Measurements from ENCODE around the gene CIC. TPM values are rescaled to one million over a fixed set of nuclear protein-coding genes. Genes with fewer than 3 reads are reported as not detected.
A peak's percentile ranks its signal among the peaks of the same experiment; 100 is the strongest.

Gene CIC
- total RNA-seq, 1 donor from 2014 or later, result 115 TPM

DNA sequence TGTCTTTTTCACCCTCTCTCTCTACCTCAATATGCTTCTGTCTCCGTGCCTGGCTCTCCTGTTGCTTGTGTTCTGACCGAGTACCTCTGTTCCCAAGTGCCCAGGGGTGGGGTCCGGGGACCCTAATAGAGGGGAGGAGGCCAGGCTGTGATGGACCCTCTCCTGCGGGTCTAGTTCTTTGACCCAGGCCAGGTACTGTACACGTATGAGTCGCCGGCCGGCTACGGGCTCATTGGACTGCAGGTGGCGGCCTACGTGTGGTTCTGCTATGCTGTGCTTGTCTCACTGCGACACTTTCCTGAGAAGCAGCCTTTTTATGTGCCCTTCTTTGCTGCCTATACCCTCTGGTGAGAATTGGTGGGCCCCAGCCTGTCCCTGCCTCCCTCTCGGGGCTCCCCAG lies 48.5 kb downstream of the CIC start:
- no peak overlapping the region for H3K27ac Mint-ChIP-seq (ENCODE audit: unreplicated experiment)
- no peak overlapping the region for H3K4me3 Mint-ChIP-seq (ENCODE audit: unreplicated experiment)

DNA sequence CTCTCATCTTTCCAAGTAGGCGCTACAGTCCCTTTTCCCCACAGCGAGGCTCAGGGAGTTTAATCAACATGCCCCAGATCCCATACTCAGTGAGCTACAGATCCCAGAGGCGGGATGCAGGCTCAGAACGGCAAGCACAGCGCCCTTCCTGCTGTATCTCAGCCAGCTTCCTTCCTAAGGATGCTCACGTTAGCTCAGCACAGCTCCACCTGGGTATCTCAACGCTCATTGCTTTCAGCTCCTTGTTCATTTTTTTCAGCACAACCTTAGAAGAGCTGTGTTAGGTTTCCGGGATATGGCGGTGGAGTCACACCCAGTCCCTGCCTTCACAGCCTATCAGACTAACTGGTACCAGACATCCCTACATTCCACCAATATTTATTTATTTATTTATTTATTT lies 53.3 kb downstream of the CIC start:
- Mint-ChIP-seq H3K4me3 (ENCODE audit: unreplicated experiment) (no peak overlapping the region), H3K36me3 (ENCODE audit: unreplicated experiment) (no peaks in the 10 kb centered on the region), H3K27ac (ENCODE audit: unreplicated experiment) (no peak overlapping the region), H3K4me1 (ENCODE audit: unreplicated experiment) (peaks cover 16% of the 10 kb centered on the region), H3K9me3 (ENCODE audit: unreplicated experiment) (no peaks in the 10 kb centered on the region), H3K27me3 (ENCODE audit: unreplicated experiment) (peaks cover 33% of the 10 kb centered on the region)
- TF ChIP-seq, protein P1, sequence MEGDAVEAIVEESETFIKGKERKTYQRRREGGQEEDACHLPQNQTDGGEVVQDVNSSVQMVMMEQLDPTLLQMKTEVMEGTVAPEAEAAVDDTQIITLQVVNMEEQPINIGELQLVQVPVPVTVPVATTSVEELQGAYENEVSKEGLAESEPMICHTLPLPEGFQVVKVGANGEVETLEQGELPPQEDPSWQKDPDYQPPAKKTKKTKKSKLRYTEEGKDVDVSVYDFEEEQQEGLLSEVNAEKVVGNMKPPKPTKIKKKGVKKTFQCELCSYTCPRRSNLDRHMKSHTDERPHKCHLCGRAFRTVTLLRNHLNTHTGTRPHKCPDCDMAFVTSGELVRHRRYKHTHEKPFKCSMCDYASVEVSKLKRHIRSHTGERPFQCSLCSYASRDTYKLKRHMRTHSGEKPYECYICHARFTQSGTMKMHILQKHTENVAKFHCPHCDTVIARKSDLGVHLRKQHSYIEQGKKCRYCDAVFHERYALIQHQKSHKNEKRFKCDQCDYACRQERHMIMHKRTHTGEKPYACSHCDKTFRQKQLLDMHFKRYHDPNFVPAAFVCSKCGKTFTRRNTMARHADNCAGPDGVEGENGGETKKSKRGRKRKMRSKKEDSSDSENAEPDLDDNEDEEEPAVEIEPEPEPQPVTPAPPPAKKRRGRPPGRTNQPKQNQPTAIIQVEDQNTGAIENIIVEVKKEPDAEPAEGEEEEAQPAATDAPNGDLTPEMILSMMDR (IDR thresholded peaks at IDR 0.05), result no peak
- no peak for DNase-seq (ENCODE audit: extremely low spot score, unreplicated experiment)

More for the DNA sequence above, 48.5 kb downstream of the CIC start:
- no peak for DNase-seq (ENCODE audit: extremely low spot score, unreplicated experiment)
- peaks cover 11% of the 10 kb centered on the region for H3K4me1 Mint-ChIP-seq (ENCODE audit: unreplicated experiment)
- peaks cover 25% of the 10 kb centered on the region for H3K27me3 Mint-ChIP-seq (ENCODE audit: unreplicated experiment)
- no peaks in the 10 kb centered on the region for H3K9me3 Mint-ChIP-seq (ENCODE audit: unreplicated experiment)
- TF ChIP-seq, protein P1 (IDR thresholded peaks at IDR 0.05), result no peak
- no peaks in the 10 kb centered on the region for H3K36me3 Mint-ChIP-seq (ENCODE audit: unreplicated experiment)

DNA sequence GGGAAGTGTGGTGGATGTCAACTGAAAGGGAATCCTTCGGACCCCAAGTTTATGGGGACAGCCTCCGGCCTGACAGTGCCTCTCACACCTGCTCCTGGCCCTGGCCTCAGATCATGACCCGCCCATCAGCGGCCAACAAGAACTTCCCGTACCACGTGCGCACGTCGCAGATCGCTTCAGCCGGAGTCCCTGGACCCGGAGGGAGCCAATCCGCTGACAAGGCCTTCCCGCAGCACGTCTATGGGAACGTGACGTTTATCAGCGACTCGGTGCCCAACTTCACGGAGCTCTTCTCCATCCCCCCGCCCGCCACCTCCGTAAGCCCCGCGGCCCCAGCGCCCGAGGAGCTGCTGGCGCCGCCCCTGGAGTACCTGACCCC lies 54.4 kb downstream of the CIC start:
- Mint-ChIP-seq H3K27me3 (ENCODE audit: unreplicated experiment) (peaks cover 33% of the 10 kb centered on the region), H3K27ac (ENCODE audit: unreplicated experiment) (no peak overlapping the region), H3K9me3 (ENCODE audit: unreplicated experiment) (no peaks in the 10 kb centered on the region), H3K4me3 (ENCODE audit: unreplicated experiment) (peak overlapping the region; percentile 4), H3K4me1 (ENCODE audit: unreplicated experiment) (peaks cover 24% of the 10 kb centered on the region), H3K36me3 (ENCODE audit: unreplicated experiment) (no peaks in the 10 kb centered on the region)
- DNase-seq (ENCODE audit: extremely low spot score, unreplicated experiment), result no peak
- TF ChIP-seq, protein P1 (IDR thresholded peaks at IDR 0.05), result no peak

DNA sequence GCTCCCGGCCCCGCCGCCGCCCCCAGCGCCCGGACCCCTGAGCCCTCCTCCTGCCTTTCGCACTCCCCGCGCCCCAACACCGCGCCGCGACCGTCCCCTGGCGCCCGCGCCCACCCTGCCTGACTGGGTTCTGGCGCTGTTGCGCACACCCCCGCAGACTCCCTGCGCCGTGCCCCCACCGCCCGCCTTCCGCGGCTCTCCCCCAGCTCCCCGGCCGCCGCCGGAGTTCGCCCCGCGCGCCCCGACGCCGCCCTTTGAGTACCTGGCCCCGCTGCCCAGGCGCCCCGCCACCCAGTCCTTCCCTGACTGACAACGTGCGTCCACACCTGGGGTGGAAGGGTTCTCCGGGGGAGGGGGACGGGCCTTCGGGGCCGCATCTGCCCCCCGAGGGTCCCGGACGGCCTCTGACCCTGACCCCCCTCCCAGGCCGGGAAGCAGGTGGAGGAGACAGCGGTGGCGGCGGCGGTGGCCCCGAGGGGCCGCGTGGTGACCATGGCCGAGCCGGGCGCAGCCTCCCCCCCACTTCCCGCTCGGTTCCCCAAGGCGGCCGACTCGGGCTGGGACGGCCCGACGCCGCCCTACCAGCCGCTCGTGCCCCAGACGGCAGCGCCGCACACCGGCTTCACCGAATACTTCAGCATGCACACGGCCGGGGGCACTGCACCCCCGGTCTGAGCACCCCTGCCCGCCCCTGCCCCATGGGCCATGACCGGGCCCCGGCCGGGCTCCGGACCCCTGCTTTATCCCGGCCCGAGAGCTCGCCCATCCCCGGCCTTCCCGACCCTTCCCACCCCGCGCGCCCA lies 55.0 kb downstream of the CIC start:
- TF ChIP-seq, protein P1 (IDR thresholded peaks at IDR 0.05), result peak; percentile 19
- Mint-ChIP-seq H3K4me1 (ENCODE audit: unreplicated experiment) (peaks cover 25% of the 10 kb centered on the region), H3K27me3 (ENCODE audit: unreplicated experiment) (peaks cover 33% of the 10 kb centered on the region), H3K4me3 (ENCODE audit: unreplicated experiment) (no peak overlapping the region), H3K27ac (ENCODE audit: unreplicated experiment) (no peak overlapping the region), H3K36me3 (ENCODE audit: unreplicated experiment) (no peaks in the 10 kb centered on the region), H3K9me3 (ENCODE audit: unreplicated experiment) (no peaks in the 10 kb centered on the region)
- DNase-seq (ENCODE audit: extremely low spot score, unreplicated experiment), result no peak

DNA sequence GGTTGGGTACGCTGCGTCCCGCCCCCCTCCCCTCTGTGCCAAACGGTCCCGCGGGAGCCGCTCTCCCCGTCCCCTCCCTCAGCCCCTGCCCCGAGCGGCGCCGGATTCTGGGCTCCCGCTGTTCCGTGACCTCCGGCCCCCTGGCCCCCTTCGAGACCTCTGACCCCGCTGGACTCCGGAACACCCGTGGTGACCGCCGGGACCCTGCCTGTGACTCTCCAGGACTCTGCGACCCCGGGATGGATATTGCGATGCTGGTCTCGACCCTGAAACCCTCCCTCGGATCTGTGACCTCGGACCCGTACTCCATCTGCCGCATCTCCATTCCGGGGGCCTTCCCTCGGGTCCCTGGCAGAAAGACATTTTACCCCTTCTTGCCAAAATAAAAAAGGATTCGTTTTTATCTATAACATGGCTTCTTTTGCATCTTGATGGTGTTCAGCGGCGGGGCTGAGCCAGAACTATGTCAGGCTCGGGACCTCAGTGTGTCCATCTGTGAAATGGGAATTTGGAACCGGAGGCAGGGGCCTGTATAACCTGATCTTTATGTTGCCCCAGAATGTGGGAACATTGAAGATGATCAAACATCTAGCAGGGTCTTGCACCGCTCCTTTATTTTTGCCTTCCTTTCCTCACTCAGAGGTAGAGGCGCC lies 55.7 kb downstream of the CIC start:
- Mint-ChIP-seq H3K27ac (ENCODE audit: unreplicated experiment) (peak overlapping the region; percentile 41), H3K4me1 (ENCODE audit: unreplicated experiment) (peaks cover 27% of the 10 kb centered on the region), H3K9me3 (ENCODE audit: unreplicated experiment) (no peaks in the 10 kb centered on the region), H3K27me3 (ENCODE audit: unreplicated experiment) (peaks cover 33% of the 10 kb centered on the region), H3K4me3 (ENCODE audit: unreplicated experiment) (peak overlapping the region; percentile 83), H3K36me3 (ENCODE audit: unreplicated experiment) (no peaks in the 10 kb centered on the region)
- TF ChIP-seq, protein P1 (IDR thresholded peaks at IDR 0.05), result no peak
- DNase-seq (ENCODE audit: extremely low spot score, unreplicated experiment), result no peak
